Lung (tissue), 12 donors: ENCODE data around the gene ZFYVE19. TPM values are rescaled to one million over a fixed set of nuclear protein-coding genes. Genes with fewer than 3 reads are reported as not detected.

Experiments used
- ATAC-seq: fragments of 200-7000 bp; cut with Tn5 transposase; one replicate; pipeline ENCODE4 v1.9.1; 2020; ENCODE audit warnings: moderate number of reproducible peaks; ENCODE audit not compliant: insufficient read depth, low FRiP score
- DNase-seq, 3 donors: peaks; one replicate each; pipeline ENCODE4 v3.0.0-alpha.2; 2013 to 2017
- H3K27ac ChIP-seq, 2 donors: one replicate each; pipeline ENCODE4 v1.5.1; 2013; ENCODE audit warnings: mild to moderate bottlenecking in 2 of 2, moderate library complexity in 2 of 2, control low read depth in 1 of 2, inconsistent platforms in 1 of 2, low read depth in 1 of 2, low read length in 1 of 2
- H3K27me3 ChIP-seq, 3 donors: one replicate each; pipeline ENCODE4 v1.5.1; 2013; ENCODE audit warnings: low read length in 2 of 3; ENCODE audit not compliant: control insufficient read depth in 3 of 3, insufficient read depth in 3 of 3
- H3K36me3 ChIP-seq, 4 donors: one replicate each; pipeline ENCODE4 v1.5.1; 2013; ENCODE audit warnings: low read length in 4 of 4, mild to moderate bottlenecking in 1 of 4, moderate library complexity in 1 of 4; ENCODE audit not compliant: control insufficient read depth in 4 of 4, insufficient read depth in 4 of 4
- H3K4me1 ChIP-seq, 5 donors: one replicate each; pipeline ENCODE4 v1.5.1; 2013; ENCODE audit warnings: low read length in 5 of 5, mild to moderate bottlenecking in 2 of 5, moderate library complexity in 1 of 5; ENCODE audit not compliant: control insufficient read depth in 5 of 5, insufficient read depth in 5 of 5
- H3K4me3 ChIP-seq: one replicate; pipeline ENCODE4 v1.5.1; 2013; ENCODE audit warnings: mild to moderate bottlenecking, control low read depth, moderate library complexity
- H3K9ac ChIP-seq, 2 donors: one replicate each; pipeline ENCODE4 v1.5.1; 2013; ENCODE audit warnings: low read length in 2 of 2, control low read depth in 1 of 2; ENCODE audit not compliant: insufficient read depth in 1 of 2
- H3K9me3 ChIP-seq, 4 donors: one replicate each; pipeline ENCODE4 v1.5.1; 2013; ENCODE audit warnings: low read length in 3 of 4, mild to moderate bottlenecking in 1 of 4, moderate library complexity in 1 of 4; ENCODE audit not compliant: control insufficient read depth in 4 of 4, insufficient read depth in 3 of 4
- WGBS, 2 donors: extraction: QIAGEN DNeasy Blood & Tissue Kit; methylation state at CpG; one replicate each; pipeline ENCODE4 v1.1.7; 2013; 5-methylcytosine and 5-hydroxymethylcytosine counted together
- polyA plus RNA-seq, 2 donors: library from polyadenylated mRNA; stranded (reverse); fragments of 200-250 nt; gene quantifications; one replicate each; pipeline ENCODE4 v1.2.1, GENCODE V29; 2013
- total RNA-seq, 2 donors: library from RNA; depleted of rRNA in 1 of 2; stranded (reverse); fragments of >200 nt in 1 of 2; gene quantifications; one replicate each; pipeline ENCODE4 v1.2.1, GENCODE V29; 2014 to 2021
- TF ChIP-seq, protein P1 (sequence below): IDR thresholded peaks from 2 replicates; pipeline ENCODE4 v1.5.1; 2012; ENCODE audit warnings: mild to moderate bottlenecking; ENCODE audit errors: control extremely low read depth, extremely low read depth
- donor health status: control.
- donor health status: control.
- donor health status: Bipolar disorder and iron deficiency.
- donor health status: healthy.
- donor health status: DM: yes; HTN: yes; CAD: no.

The ZFYVE19 gene
- total and polyA plus RNA-seq, 4 donors = 17.3 to 25.0 (median 21.2) TPM

DNA sequence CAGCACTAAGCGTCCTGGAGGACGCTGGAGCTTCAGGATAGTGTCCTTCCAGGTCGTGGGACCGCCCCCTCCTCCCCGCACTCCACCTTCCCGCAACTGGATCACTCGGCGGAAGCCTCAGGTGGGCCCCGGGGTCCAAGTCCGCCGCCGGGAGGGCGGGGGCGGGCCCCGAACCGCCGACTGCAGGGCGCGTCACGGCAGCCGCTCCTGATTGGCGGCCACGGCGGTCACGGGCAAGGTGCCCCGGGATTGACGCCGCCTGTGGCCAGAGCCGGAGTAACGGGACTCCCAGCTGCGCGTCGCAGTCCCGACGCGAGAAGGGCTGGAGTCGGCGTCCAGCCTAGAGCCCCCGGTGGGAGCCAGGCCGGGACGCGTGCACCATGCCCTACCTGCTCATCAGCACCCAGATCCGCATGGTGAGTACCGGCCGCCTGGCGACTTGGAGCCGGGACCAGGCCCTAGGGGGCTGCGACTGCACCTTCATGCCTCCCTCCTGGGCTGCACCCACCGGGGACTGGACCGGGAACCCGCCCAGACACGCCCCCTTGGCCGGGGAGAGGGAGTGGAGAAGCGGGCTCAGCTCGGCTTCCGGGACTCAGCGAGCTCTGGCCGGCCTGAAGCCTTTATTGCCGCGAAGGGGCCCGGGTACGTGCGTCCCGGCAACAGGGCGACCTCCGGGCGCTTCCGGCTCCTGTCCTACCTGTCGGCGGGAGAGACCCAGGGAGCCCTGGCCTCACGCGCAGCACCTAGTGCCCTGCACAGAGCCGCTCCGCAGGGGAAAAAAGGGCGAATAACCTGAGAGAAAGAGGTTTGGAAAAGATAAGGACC lies 42.9 kb upstream of the ZFYVE19 start, which contains the start of gene GCHFR:
Gene GCHFR, plus strand, starts transcription at position 268 of the 828 bp plus-strand sequence. Its CDS starts 113 bp downstream, at position 381.
- ATAC-seq = peak; percentile 86
- peak; percentile 87 for DNase-seq
- H3K9ac ChIP-seq = peak within 1 kb of the TSS in 1 of 2 donors; percentile 72
- peaks cover 0 to 31% (median 0%) of the 10 kb centered on the region in 5 donors for H3K4me1 ChIP-seq
- peak within 1 kb of the TSS; percentile 46 for H3K4me3 ChIP-seq
- H3K27me3 ChIP-seq = no peaks in the 10 kb centered on the region
- 1% methylated on average over 69 to 75 of the region's 75 CpGs for WGBS, 2 donors
- no peaks in the 10 kb centered on the region for H3K9me3 ChIP-seq
- H3K27ac ChIP-seq = peak within 1 kb of the TSS in 1 of 2 donors; percentile 89
- TF ChIP-seq, protein P1, sequence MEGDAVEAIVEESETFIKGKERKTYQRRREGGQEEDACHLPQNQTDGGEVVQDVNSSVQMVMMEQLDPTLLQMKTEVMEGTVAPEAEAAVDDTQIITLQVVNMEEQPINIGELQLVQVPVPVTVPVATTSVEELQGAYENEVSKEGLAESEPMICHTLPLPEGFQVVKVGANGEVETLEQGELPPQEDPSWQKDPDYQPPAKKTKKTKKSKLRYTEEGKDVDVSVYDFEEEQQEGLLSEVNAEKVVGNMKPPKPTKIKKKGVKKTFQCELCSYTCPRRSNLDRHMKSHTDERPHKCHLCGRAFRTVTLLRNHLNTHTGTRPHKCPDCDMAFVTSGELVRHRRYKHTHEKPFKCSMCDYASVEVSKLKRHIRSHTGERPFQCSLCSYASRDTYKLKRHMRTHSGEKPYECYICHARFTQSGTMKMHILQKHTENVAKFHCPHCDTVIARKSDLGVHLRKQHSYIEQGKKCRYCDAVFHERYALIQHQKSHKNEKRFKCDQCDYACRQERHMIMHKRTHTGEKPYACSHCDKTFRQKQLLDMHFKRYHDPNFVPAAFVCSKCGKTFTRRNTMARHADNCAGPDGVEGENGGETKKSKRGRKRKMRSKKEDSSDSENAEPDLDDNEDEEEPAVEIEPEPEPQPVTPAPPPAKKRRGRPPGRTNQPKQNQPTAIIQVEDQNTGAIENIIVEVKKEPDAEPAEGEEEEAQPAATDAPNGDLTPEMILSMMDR = no peak
- peaks cover 0 to 14% (median 0%) of the 10 kb centered on the region in 4 donors for H3K36me3 ChIP-seq

DNA sequence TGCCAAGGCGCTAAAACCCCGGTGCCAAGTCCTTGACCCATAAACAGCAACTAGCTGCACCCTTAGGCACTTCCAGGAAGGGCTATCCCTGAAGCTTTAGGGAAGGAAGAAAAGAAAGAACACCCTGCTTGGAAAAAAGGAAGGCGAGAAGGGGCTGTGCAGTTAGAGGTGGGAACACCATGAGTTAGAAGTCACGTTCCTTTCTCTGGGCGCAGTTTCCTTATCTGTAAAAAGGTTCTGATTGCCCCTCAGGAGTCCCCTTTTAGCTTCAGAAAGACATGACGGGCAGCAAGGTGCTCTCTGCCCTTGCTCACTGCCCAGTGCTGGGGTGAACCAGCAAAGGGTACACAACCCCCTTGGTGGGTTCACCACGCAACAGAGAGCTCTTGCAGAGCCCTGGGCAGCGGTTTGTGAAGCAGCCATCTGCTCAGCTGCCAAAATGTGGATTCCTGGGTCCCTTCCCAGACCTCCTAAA lies 42.2 kb upstream of the ZFYVE19 start:
- Histone ChIP-seq H3K27ac (peak overlapping the region in 1 of 2 donors; percentile 89), H3K36me3 (peaks cover 0 to 14% (median under 1%) of the 10 kb centered on the region in 4 donors), H3K27me3 (no peaks in the 10 kb centered on the region), H3K4me3 (no peak overlapping the region), H3K9ac (peak overlapping the region in 1 of 2 donors; percentile 72), H3K4me1 (peaks cover 0 to 31% (median 0%) of the 10 kb centered on the region in 5 donors), H3K9me3 (no peaks in the 10 kb centered on the region)
- 22 to 30% methylated on average over 8 of the region's 8 CpGs for WGBS, 2 donors
- DNase-seq (peak in 2 of 3 donors; percentile 31 to 58), ATAC-seq (no peak)
- TF ChIP-seq, protein P1 = no peak

DNA sequence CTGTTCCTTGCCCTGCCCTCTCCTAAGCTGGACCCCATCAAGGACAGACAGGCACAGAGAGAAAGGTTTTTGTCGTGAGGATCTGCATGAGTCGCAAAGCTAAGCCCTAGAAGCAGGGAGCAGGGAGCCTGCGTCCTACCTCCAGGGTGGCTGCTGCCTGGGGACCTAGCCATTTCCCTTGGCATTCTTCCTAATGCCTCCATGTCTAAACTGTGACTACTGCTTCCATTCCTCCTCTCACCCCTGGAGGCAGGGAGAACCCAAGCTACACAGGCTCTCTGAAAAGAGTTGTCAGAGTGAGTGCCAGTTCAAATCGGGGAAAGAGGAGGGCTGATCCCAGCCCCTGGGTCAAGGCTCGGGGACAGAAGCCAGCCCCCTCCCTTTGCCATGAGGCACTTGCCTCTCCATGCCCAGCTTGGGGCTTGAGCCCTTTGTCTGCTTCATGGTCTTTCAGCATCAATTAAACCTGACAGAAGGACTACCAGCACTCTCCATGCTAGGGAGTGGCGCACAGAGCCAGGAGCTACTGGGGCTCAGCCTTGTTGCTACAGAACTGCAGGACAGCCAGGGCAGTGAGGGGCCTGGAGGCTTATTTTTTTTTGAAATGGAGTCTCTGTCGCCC lies 40.6 kb upstream of the ZFYVE19 start:
- WGBS, 2 donors = 85 to 94% methylated on average over 7 of the region's 7 CpGs
- no peak for DNase-seq
- Histone ChIP-seq H3K27ac (no peak overlapping the region), H3K27me3 (no peaks in the 10 kb centered on the region), H3K9ac (no peak overlapping the region), H3K4me3 (no peak overlapping the region), H3K36me3 (peaks cover 0 to 18% (median 3%) of the 10 kb centered on the region in 4 donors), H3K9me3 (no peaks in the 10 kb centered on the region), H3K4me1 (peaks cover 0 to 31% (median 0%) of the 10 kb centered on the region in 5 donors)
- TF ChIP-seq, protein P1 = no peak
- no peak for ATAC-seq
